ENCODE measurements around the gene P2RX6. TPM values are rescaled to one million over a fixed set of nuclear protein-coding genes. Genes with fewer than 3 reads are reported as not detected.
"Not testable (repeated sequence)": the region's sequence is repeated elsewhere in the genome, so short reads cannot be mapped to it uniquely, and the experiment has no call there.

P2RX6 gene
- total RNA-seq, 1 donor from 2014 or later = 2.8 TPM

GRCh38 chr22:20968281-20968977 is 46.5 kb upstream of the P2RX6 start:
- Mint-ChIP-seq H3K27me3 (peaks cover 11% of the 10 kb centered on the region), H3K36me3 (no peaks in the 10 kb centered on the region)

GRCh38 chr22:20970939-20971657 is 43.9 kb upstream of the P2RX6 start:
- H3K36me3 Mint-ChIP-seq = no peaks in the 10 kb centered on the region
- DNase-seq (ENCODE audit: extremely low spot score, unreplicated experiment) = no peak
- no peaks in the 10 kb centered on the region for H3K27me3 Mint-ChIP-seq
- H3K4me3 Mint-ChIP-seq = no peak overlapping the region
- H3K9me3 Mint-ChIP-seq = no peaks in the 10 kb centered on the region
- peaks cover 6% of the 10 kb centered on the region for H3K4me1 Mint-ChIP-seq (ENCODE audit: unreplicated experiment)
- no peak for TF ChIP-seq CTCF (conservative IDR thresholded peaks at IDR 0.05)
- H3K27ac Mint-ChIP-seq = no peak overlapping the region

More at GRCh38 chr22:20968281-20968977, 46.5 kb upstream of the P2RX6 start:
- H3K9me3 Mint-ChIP-seq = no peaks in the 10 kb centered on the region
- no peak for DNase-seq (ENCODE audit: extremely low spot score, unreplicated experiment)
- peaks cover 15% of the 10 kb centered on the region for H3K4me1 Mint-ChIP-seq (ENCODE audit: unreplicated experiment)
- no peak overlapping the region for H3K27ac Mint-ChIP-seq
- TF ChIP-seq CTCF (conservative IDR thresholded peaks at IDR 0.05) = no peak
- no peak overlapping the region for H3K4me3 Mint-ChIP-seq

DNA sequence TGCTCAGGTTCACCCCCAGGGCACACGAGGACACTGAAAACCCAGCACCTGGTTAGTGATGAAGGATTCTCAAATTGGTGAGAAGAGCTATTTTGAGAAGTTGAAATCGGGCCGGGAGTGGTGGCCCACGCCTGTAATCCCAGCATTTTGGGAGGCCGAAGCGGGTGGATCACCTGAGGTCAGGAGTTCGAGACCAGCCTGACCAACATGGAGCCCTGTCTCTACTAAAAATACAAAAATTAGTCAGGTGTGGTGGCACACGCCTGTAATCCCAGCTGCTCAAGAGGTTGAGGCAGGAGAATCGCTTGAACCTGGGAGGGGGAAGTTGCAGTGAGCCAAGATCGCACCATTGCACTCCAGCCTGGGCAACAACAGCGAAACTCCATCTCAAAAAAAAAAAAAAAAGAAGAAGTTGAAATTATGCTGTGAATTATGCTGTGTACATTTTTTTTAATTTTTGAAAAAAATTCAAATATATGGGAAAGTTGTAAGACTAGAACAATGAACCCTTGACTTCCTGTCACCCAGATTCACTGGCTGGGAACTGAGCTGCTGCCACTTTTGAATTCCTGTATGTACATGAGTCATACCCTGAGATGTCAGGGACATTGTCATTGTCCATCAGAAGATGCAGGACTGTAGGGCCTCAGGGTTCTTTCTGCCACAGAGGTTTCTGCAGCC is 42.8 kb upstream of the P2RX6 start:
- not testable (repeated sequence) for H3K27me3 Mint-ChIP-seq; DNase-seq (ENCODE audit: extremely low spot score, unreplicated experiment); H3K27ac Mint-ChIP-seq; H3K4me1 Mint-ChIP-seq (ENCODE audit: unreplicated experiment); H3K36me3 Mint-ChIP-seq; H3K4me3 Mint-ChIP-seq; H3K9me3 Mint-ChIP-seq

DNA sequence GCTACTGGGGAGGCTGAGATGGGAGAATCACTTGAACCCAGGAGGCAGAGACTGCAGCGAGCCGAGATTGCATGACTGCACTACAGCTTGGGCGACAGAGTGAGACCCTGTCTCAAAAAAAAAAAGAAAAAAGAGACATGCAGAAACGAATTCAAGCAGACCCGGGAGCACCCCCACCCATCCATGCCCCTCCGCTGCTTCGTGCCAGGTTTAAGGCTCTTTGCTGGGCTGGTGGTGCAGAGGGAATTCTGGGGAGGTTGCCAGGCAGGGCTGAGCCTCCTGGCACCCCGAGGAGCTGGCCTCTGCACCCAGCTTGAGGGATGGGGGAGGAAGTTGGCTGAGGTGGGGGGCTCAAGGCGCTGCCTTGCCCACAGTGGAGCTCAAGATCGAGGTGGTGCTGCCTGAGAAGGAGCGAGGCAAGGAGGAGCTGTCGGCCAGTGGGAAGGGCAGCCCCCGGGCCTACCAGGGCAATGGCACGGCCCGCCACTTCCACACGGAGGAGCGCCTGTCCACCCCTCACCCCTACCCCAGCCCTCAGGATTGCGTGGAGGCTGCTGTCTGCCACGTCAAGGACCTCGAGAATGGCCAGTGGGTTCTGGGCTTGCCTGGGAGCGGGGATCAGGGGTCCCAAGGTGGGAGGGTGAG is 41.9 kb upstream of the P2RX6 start:
- Mint-ChIP-seq H3K27ac (no peak overlapping the region), H3K27me3 (no peaks in the 10 kb centered on the region), H3K9me3 (no peaks in the 10 kb centered on the region), H3K4me1 (ENCODE audit: unreplicated experiment) (peaks cover 6% of the 10 kb centered on the region), H3K36me3 (no peaks in the 10 kb centered on the region), H3K4me3 (no peak overlapping the region)
- no peak for TF ChIP-seq CTCF (conservative IDR thresholded peaks at IDR 0.05)
- no peak for DNase-seq (ENCODE audit: extremely low spot score, unreplicated experiment)

GRCh38 chr22:20973634-20974286 is 41.2 kb upstream of the P2RX6 start:
- H3K27ac Mint-ChIP-seq = no peak overlapping the region
- no peaks in the 10 kb centered on the region for H3K27me3 Mint-ChIP-seq
- no peak for TF ChIP-seq CTCF (conservative IDR thresholded peaks at IDR 0.05)
- H3K4me3 Mint-ChIP-seq = no peak overlapping the region
- H3K4me1 Mint-ChIP-seq (ENCODE audit: unreplicated experiment) = peaks cover 6% of the 10 kb centered on the region
- no peak for DNase-seq (ENCODE audit: extremely low spot score, unreplicated experiment)
- H3K9me3 Mint-ChIP-seq = no peaks in the 10 kb centered on the region
- H3K36me3 Mint-ChIP-seq = no peaks in the 10 kb centered on the region

Measured in type B pancreatic cell (in vitro differentiated cells).